Activated CD8-positive, alpha-beta memory T cell treated with anti-CD3 and anti-CD28 coated beads for 36 hours (primary cell): Measurements from ENCODE around the gene ANAPC2. TPM values are rescaled to one million over a fixed set of nuclear protein-coding genes. Genes with fewer than 3 reads are reported as not detected.

ENCODE experiments used
- CTCF ChIA-PET: fragments of 350-600 bp; sonication (Branson Sonifier 250); formaldehyde crosslinking; loops from one replicate; lab custom pipeline; 2021; ENCODE audit warnings: antibody characterized with exemption; lab: Charles Lee
- POLR2A ChIA-PET: fragments of 350-600 bp; sonication (Branson Sonifier 250); formaldehyde crosslinking; loops from one replicate; lab custom pipeline; 2021; ENCODE audit warnings: antibody characterized with exemption; lab: Charles Lee
- total RNA-seq, 2 experiments: library from RNA; stranded (reverse); gene quantifications; one replicate each; pipeline ENCODE4 v1.2.3, GENCODE V29; 2021

Gene ANAPC2
- total RNA-seq, 2 experiments from 2014 or later: 49.1 to 51.8 TPM

- CTCF ChIA-PET: interaction anchor here (1.7 kb wide), 1 partner anchor 8 kb away, joined by 6 read pairs; the partner anchor contains the start of gene RNF224
- POLR2A ChIA-PET: interaction anchor here (0.6 kb wide), 1 partner anchor 218 kb away, joined by 4 read pairs; no protein-coding TSS in a partner anchor
These were observed 30.5 kb upstream of the ANAPC2 start for GRCh38 chr9:137218754-137219271.

- ChIA-PET CTCF (interaction anchor here (1.7 kb wide), 1 partner anchor 9 kb away, joined by 6 read pairs; the partner anchor contains the start of gene RNF224), POLR2A (no interaction called here)
These were observed 29.9 kb upstream of the ANAPC2 start for GRCh38 chr9:137218212-137218753.

GRCh38 chr9:137217276-137218211 is 29.2 kb upstream of the ANAPC2 start:
- CTCF ChIA-PET: interaction anchor here (0.8 to 1.8 kb wide), 3 partner anchors 10 to 41 kb away, joined by 3 to 6 read pairs (median 4); partner anchors contain the start of gene RNF224
- POLR2A ChIA-PET: no interaction called here

GRCh38 chr9:137216188-137216965 is 28.0 kb upstream of the ANAPC2 start:
- CTCF ChIA-PET: interaction anchor here (0.9 to 1.8 kb wide), 2 partner anchors 40 to 51 kb away, joined by 3 to 4 read pairs; no protein-coding TSS in a partner anchor
- POLR2A ChIA-PET: no interaction called here

DNA sequence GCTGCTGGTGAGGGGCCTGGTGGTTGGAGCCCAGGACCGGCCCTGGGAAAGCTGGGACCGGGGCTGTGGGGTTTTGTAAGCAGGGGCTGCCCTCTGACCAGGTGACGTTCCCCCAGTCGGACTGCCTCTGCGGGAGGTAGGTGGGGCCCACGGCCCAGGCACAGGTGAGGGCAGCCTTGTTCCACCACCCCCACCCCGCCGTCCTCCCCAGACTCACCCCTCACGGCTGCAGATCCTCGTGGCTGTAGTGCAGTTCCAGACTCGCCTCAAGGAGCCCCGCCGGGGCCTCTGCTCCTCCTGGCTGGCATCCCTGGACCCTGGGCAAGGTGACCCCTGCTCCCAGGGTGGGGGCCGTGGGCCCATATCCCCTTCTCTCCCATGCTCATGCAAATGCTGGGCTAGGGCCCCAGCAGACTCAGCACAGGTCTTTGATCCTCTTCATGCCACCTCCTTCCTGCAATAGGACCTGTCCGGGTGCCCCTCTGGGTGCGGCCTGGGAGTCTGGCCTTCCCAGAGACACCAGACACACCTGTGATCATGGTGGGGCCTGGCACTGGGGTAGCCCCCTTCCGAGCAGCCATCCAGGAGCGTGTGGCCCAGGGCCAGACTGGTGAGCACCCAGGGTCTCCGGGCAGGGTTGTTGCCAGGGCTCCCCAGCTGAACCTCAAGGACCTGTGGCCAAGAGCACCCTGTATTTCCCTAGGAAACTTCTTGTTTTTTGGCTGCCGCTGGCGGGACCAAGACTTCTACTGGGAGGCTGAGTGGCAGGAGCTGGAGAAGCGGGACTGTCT is 27.0 kb upstream of the ANAPC2 start:
- CTCF ChIA-PET: no interaction called here
- POLR2A ChIA-PET: no interaction called here

DNA sequence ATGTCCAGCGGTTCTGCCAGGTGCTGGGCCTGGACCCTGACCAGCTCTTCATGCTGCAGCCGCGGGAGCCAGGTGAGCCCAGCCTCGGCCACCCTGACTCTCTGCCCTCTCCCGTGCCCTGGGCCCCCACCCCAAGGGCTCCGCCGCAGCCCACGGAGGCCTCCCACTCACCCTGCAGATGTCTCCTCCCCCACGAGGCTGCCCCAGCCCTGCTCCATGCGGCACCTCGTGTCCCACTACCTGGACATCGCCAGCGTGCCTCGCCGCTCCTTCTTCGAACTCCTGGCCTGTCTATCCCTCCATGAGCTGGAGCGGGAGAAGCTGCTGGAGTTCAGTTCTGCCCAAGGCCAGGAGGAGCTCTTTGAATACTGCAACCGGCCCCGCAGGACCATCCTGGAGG is 26.3 kb upstream of the ANAPC2 start:
- CTCF ChIA-PET: no interaction called here
- POLR2A ChIA-PET: no interaction called here

DNA sequence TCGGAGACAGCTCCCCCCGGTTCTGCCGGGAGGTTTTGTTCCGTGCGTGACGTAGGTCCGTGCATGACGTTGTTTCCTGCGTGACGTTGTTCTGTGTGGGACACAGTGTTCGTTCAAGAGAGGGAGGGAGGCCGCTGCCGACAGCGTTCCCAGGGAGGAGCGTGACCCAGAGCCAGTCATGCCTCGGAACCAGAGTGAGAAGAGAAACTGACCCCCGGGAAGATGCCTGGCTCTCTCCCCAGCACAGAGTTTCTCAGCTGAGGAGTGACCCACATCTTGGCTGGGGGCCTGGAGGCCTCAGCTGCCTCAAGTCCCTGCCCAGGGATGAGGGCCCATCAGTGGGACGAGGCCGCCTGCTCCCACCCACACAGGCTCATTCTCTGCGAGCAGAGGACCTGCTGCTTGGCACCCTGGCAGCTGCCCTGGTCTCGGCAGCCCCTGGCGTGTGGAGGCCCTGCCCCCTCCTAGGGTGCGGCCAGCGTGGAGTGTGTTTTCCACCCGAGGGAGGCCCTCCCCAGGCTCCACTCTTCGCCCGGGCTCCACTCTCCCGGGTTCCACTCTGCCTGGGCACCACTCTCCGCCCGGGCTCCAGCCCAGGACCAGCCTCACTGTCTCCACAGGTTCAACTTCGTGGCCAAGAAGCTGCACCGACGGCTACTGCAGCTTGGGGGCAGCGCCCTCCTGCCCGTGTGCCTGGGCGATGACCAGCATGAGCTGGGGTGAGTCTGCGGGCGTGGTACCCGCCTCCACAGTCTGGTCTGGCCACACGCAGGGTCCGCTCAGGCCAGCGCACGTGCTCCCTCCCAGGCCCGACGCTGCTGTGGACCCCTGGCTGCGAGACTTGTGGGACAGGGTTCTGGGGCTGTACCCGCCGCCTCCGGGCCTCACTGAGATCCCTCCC is 25.1 kb upstream of the ANAPC2 start:
- POLR2A ChIA-PET: no interaction called here
- CTCF ChIA-PET: no interaction called here

GRCh38 chr9:137212520-137212919 is 24.2 kb upstream of the ANAPC2 start:
- POLR2A ChIA-PET: interaction anchor here (1.3 kb wide), 1 partner anchor 28 kb away, joined by 3 read pairs; the partner anchor contains the start of gene TUBB4B
- CTCF ChIA-PET: no interaction called here

- ChIA-PET CTCF (no interaction called here), POLR2A (interaction anchor here (1.3 kb wide), 1 partner anchor 29 kb away, joined by 3 read pairs; the partner anchor contains the start of gene TUBB4B)
These were observed 23.2 kb upstream of the ANAPC2 start for GRCh38 chr9:137211532-137211931.

- CTCF ChIA-PET: interaction anchor here (1.2 to 1.9 kb wide), 2 partner anchors 21 to 30 kb away, joined by 7 read pairs; partner anchors contain the start of gene RNF224
- POLR2A ChIA-PET: interaction anchor here (1.8 to 3.2 kb wide), 2 partner anchors 17 to 34 kb away, joined by 5 to 15 read pairs; partner anchors contain the start of gene RNF208
These were observed 18.2 kb upstream of the ANAPC2 start for GRCh38 chr9:137206602-137207001.

GRCh38 chr9:137205126-137206069 is 17.0 kb upstream of the ANAPC2 start, which contains the start of the genes NDOR1 and TMEM203:
TSS of gene NDOR1 (plus strand) at chr9:137205700. CDS start at chr9:137205778, 78 bp downstream.
TSS of gene TMEM203 (minus strand) at chr9:137205648. CDS start at chr9:137205414, 234 bp downstream.
- ChIA-PET POLR2A (interaction anchor here (1.3 to 3.2 kb wide), 3 partner anchors 17 to 35 kb away, joined by 6 to 15 read pairs (median 7); partner anchors contain the start of genes ANAPC2, RNF208, SSNA1 and TUBB4B), CTCF (interaction anchor here (1.0 to 5.0 kb wide), 5 partner anchors 10 to 76 kb away, joined by 3 to 21 read pairs (median 4); partner anchors contain the start of genes ANAPC2 and SSNA1)

DNA sequence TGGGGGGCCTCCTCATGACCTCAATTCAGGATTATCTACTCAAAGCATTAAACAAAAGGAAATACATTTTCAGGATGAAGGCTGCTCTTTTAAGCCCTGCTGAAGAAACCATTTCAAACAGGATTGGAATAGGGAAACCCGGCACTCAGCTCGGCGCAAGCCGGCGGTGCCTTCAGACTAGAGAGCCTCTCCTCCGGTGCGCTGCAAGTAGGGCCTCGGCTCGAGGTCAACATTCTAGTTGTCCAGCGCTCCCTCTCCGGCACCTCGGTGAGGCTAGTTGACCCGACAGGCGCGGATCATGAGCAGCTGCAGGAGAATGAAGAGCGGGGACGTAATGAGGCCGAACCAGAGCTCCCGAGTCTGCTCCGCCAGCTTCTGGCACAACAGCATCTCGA is 16.4 kb upstream of the ANAPC2 start:
- POLR2A ChIA-PET: interaction anchor here (1.3 to 3.2 kb wide), 3 partner anchors 16 to 36 kb away, joined by 6 to 15 read pairs (median 7); partner anchors contain the start of genes ANAPC2, RNF208, SSNA1 and TUBB4B
- CTCF ChIA-PET: interaction anchor here (1.0 to 5.0 kb wide), 6 partner anchors 10 to 75 kb away, joined by 3 to 21 read pairs (median 5); partner anchors contain the start of genes ANAPC2, RNF224 and SSNA1

DNA sequence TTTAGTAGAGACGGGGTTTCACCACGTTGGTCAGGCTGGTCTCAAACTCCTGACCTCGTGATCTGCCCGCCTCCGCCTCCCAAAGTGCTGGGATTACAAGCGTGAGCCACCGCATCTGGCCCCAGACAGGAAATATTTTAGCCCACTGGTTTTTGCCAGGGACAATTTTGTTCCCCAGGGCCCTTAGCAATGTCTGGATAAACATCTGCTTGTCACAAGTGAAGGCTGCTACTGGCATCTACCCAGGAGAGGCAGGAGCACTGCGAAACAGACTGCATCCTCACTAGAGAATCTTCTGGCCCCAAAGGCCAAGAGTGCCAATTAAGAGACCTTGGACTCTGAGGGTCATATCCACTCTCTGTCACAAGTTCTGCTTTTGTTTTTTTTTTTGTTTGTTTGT is 14.6 kb upstream of the ANAPC2 start:
- POLR2A ChIA-PET: no interaction called here

GRCh38 chr9:137201205-137201868 is 13.0 kb upstream of the ANAPC2 start:
- CTCF ChIA-PET: interaction anchor here (0.6 to 5.0 kb wide), 5 partner anchors 13 to 372 kb away, joined by 3 to 21 read pairs (median 5); partner anchors contain the start of genes ANAPC2 and SSNA1
- POLR2A ChIA-PET: interaction anchor here (0.7 to 1.5 kb wide), 5 partner anchors 13 to 86 kb away, joined by 3 to 10 read pairs (median 6); partner anchors contain the start of genes ANAPC2, SSNA1 and TUBB4B

More for the DNA sequence above, 14.6 kb upstream of the ANAPC2 start:
- CTCF ChIA-PET: interaction anchor here (0.7 to 5.0 kb wide), 5 partner anchors 14 to 174 kb away, joined by 3 to 21 read pairs (median 3); partner anchors contain the start of genes ANAPC2, RNF224 and SSNA1
